Stomach (tissue), 4 donors: ENCODE measurements around the gene HORMAD1.
"Not testable (repeated sequence)": the region's sequence is repeated elsewhere in the genome, so short reads cannot be mapped to it uniquely, and the experiment has no call there.

ENCODE experiments used
- EP300 ChIP-seq: sonication (generic); formaldehyde crosslinking; IDR thresholded peaks from one replicate; pipeline ENCODE4 v1.6.1; 2017; ENCODE audit warnings: antibody characterized with exemption
- POLR2A ChIP-seq, 4 donors: fragments of 450-650 bp; IDR thresholded peaks; one replicate each; pipeline ENCODE4 v1.6.1; 2016; ENCODE audit warnings: antibody characterized with exemption in 4 of 4, control low read depth in 2 of 4, mild to moderate bottlenecking in 1 of 4, moderate library complexity in 1 of 4
- POLR2AphosphoS5 ChIP-seq, 3 donors: sonication (generic); formaldehyde crosslinking; IDR thresholded peaks; one replicate each; pipeline ENCODE4 v1.6.1; 2016; ENCODE audit warnings: antibody characterized with exemption in 3 of 3
- TF ChIP-seq, protein P1 (sequence below), 7 experiments: fragments of 450-650 bp in 4 of 7; fragments of 200-600 bp in 3 of 7; sonication (generic) in 3 of 7; IDR thresholded peaks; one replicate each; pipeline ENCODE4 v1.5.1; 2016 to 2019; ENCODE audit warnings: antibody characterized with exemption in 7 of 7, control low read depth in 2 of 7, mild to moderate bottlenecking in 1 of 7

DNA sequence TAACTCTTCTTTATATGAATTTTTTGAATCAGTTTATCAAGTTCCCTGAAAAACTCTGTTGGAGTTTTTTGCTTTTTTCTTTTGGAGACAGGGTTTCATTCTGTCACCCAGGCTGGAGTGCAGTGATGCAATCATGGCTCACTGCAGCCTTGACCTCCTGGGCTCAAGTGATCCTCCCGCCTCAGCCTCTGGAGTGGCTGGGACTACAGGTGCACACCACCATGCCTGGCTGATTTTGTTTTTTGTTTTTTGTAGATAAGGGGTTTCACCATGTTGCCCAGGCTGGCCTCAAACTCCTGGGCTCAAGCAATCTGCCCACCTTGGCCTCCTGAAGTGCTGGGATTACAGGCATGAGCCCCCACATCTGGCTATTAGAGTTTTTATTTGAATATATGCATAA is 47.0 kb upstream of the HORMAD1 start:
- TF ChIP-seq EP300; POLR2A (IDR thresholded peaks at IDR 0.05); POLR2AphosphoS5 (IDR thresholded peaks at IDR 0.05): not testable (repeated sequence)
- TF ChIP-seq, protein P1, sequence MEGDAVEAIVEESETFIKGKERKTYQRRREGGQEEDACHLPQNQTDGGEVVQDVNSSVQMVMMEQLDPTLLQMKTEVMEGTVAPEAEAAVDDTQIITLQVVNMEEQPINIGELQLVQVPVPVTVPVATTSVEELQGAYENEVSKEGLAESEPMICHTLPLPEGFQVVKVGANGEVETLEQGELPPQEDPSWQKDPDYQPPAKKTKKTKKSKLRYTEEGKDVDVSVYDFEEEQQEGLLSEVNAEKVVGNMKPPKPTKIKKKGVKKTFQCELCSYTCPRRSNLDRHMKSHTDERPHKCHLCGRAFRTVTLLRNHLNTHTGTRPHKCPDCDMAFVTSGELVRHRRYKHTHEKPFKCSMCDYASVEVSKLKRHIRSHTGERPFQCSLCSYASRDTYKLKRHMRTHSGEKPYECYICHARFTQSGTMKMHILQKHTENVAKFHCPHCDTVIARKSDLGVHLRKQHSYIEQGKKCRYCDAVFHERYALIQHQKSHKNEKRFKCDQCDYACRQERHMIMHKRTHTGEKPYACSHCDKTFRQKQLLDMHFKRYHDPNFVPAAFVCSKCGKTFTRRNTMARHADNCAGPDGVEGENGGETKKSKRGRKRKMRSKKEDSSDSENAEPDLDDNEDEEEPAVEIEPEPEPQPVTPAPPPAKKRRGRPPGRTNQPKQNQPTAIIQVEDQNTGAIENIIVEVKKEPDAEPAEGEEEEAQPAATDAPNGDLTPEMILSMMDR (IDR thresholded peaks at IDR 0.05), result not testable (repeated sequence)
